OCI-LY3 (cell line): ENCODE data around the gene LTBP4.

ENCODE experiments used
- EZH2phosphoT487 ChIP-seq: fragments of 200-600 bp; shearing (Covaris generic); IDR thresholded peaks from 2 replicates; pipeline ENCODE4 v1.6.1; 2018; ENCODE audit warnings: antibody characterized with exemption, mixed run types, low read depth
- TF ChIP-seq, protein P1 (sequence below): fragments of 200-600, 300-600 bp; sonication (generic); IDR thresholded peaks from 2 replicates; pipeline ENCODE4 v1.5.1; 2014; ENCODE audit warnings: antibody characterized with exemption, low read length, low read depth

DNA sequence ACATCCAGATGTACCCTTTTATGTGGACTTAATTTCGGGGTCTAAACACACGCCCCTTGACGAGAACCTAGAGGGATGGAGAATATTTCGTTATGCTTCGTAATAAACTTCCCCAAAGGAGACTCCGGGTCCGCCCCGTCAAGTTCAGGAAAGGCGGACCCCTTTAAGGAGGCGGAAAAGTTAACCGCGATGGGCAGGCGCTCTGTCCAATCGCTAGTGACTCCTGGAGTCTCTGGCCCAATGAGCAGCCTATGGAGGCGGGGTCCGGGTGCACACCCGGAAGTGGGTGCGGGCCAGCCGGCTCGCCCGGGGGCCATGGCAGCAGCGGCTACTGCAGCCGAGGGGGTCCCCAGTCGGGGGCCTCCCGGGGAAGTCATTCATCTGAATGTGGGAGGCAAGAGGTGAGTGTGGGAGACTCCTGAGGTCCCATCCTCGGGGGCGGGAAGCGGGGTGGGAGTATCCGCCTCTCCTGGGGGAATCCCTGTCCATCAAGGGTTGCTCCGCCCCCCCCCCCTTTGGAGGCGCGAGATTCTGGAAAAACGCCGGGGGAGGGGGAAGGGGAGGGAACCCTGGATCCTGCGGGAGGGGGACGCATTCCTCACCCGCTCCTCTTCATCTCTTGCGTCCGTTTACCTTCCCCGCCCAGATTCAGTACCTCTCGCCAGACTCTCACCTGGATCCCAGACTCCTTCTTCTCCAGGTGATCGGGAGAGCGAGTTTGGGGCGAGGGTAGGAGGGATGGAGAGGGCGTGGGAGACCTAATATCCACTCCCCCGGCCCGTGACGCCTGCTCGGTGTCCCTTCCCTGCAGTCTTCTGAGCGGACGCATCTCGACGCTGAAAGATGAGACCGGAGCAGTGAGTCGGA, 24.4 kb upstream of the LTBP4 start, which contains the start of gene SHKBP1:
- TF ChIP-seq, protein P1, sequence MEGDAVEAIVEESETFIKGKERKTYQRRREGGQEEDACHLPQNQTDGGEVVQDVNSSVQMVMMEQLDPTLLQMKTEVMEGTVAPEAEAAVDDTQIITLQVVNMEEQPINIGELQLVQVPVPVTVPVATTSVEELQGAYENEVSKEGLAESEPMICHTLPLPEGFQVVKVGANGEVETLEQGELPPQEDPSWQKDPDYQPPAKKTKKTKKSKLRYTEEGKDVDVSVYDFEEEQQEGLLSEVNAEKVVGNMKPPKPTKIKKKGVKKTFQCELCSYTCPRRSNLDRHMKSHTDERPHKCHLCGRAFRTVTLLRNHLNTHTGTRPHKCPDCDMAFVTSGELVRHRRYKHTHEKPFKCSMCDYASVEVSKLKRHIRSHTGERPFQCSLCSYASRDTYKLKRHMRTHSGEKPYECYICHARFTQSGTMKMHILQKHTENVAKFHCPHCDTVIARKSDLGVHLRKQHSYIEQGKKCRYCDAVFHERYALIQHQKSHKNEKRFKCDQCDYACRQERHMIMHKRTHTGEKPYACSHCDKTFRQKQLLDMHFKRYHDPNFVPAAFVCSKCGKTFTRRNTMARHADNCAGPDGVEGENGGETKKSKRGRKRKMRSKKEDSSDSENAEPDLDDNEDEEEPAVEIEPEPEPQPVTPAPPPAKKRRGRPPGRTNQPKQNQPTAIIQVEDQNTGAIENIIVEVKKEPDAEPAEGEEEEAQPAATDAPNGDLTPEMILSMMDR: no peak
- no peak for TF ChIP-seq EZH2phosphoT487
